Measurements from ENCODE around the gene DUX4.
"Not testable (repeated sequence)": the region's sequence is repeated elsewhere in the genome, so short reads cannot be mapped to it uniquely, and the experiment has no call there.

GRCh38 chr4:190203510-190203909 lies 29.9 kb downstream of the DUX4 start:
- TF ChIP-seq POLR2A, POLR2AphosphoS5 (IDR thresholded peaks at IDR 0.05): not testable (repeated sequence)
- TF ChIP-seq, protein P1, sequence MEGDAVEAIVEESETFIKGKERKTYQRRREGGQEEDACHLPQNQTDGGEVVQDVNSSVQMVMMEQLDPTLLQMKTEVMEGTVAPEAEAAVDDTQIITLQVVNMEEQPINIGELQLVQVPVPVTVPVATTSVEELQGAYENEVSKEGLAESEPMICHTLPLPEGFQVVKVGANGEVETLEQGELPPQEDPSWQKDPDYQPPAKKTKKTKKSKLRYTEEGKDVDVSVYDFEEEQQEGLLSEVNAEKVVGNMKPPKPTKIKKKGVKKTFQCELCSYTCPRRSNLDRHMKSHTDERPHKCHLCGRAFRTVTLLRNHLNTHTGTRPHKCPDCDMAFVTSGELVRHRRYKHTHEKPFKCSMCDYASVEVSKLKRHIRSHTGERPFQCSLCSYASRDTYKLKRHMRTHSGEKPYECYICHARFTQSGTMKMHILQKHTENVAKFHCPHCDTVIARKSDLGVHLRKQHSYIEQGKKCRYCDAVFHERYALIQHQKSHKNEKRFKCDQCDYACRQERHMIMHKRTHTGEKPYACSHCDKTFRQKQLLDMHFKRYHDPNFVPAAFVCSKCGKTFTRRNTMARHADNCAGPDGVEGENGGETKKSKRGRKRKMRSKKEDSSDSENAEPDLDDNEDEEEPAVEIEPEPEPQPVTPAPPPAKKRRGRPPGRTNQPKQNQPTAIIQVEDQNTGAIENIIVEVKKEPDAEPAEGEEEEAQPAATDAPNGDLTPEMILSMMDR (IDR thresholded peaks at IDR 0.05): not testable (repeated sequence)

Data from prostate gland (tissue), 2 donors.